PC-3 (cell line): Measurements from ENCODE around the gene HECTD1. TPM values are rescaled to one million over a fixed set of nuclear protein-coding genes. Genes with fewer than 3 reads are reported as not detected.

Experiments
- ATAC-seq: fragments of 200-7000 bp; cut with Tn5 transposase; 2 replicates; pipeline ENCODE4 v1.9.1; 2020; ENCODE audit warnings: mild to moderate bottlenecking, moderate library complexity
- BruUV-seq: library from RNA; stranded (reverse); fragments of 400-500 nt; replicated peaks from 2 replicates; lab custom pipeline; 2021; lab: Mats Ljungman, UMichigan
- CTCF ChIA-PET: fragments of 300-600 bp; sonication (Branson Sonifier 250); formaldehyde crosslinking; loops from one replicate; lab custom pipeline; 2022; ENCODE audit warnings: antibody characterized with exemption; lab: Charles Lee
- POLR2A ChIA-PET: fragments of 300-600 bp; sonication (Branson Sonifier 250); formaldehyde crosslinking; loops from one replicate; lab custom pipeline; 2022; ENCODE audit warnings: antibody characterized with exemption; ENCODE audit not compliant: unreplicated experiment; lab: Charles Lee
- DNase-seq: peaks from one replicate; pipeline ENCODE4 v3.0.0-alpha.2; 2015
- H2AFZ ChIP-seq: fragments of 300-600 bp; sonication (generic); 2 replicates; pipeline ENCODE4 v1.6.0; 2016; ENCODE audit warnings: antibody characterized with exemption, low read length
- H3F3A ChIP-seq: fragments of 300-600 bp; sonication (generic); one replicate; pipeline ENCODE4 v1.6.0; 2017; ENCODE audit warnings: antibody characterized with exemption, low read length, control low read depth, mild to moderate bottlenecking; ENCODE audit not compliant: unreplicated experiment
- H3K27ac ChIP-seq: fragments of 300-600 bp; sonication (generic); 2 replicates; pipeline ENCODE4 v1.5.1; 2016; ENCODE audit warnings: mild to moderate bottlenecking, low read length
- H3K27me3 ChIP-seq: fragments of 300-600 bp; sonication (generic); 2 replicates; pipeline ENCODE4 v1.6.1; 2016; ENCODE audit warnings: low read length, mixed read lengths
- H3K36me3 ChIP-seq: fragments of 300-600 bp; sonication (generic); 2 replicates; pipeline ENCODE4 v1.6.1; 2016; ENCODE audit warnings: low read depth, mixed run types, low read length, mixed read lengths
- H3K4me1 ChIP-seq: fragments of 300-600 bp; sonication (generic); 2 replicates; pipeline ENCODE4 v1.5.1; 2016; ENCODE audit warnings: low read length; ENCODE audit not compliant: insufficient read depth
- H3K4me2 ChIP-seq: fragments of 300-600 bp; sonication (generic); 2 replicates; pipeline ENCODE4 v1.6.0; 2016; ENCODE audit warnings: low read length
- H3K4me3 ChIP-seq: fragments of 300-600 bp; sonication (generic); 2 replicates; pipeline ENCODE4 v1.5.1; 2016; ENCODE audit warnings: mild to moderate bottlenecking, low read length, mixed read lengths
- H3K79me2 ChIP-seq: fragments of 300-600 bp; sonication (generic); 2 replicates; pipeline ENCODE4 v1.6.1; 2017; ENCODE audit warnings: low read length, mixed read lengths
- H3K9ac ChIP-seq: fragments of 300-600 bp; sonication (generic); 2 replicates; pipeline ENCODE4 v1.6.0; 2016; ENCODE audit warnings: mild to moderate bottlenecking, low read length
- H3K9me2 ChIP-seq: fragments of 300-600 bp; sonication (generic); replicated peaks from 2 replicates; pipeline ENCODE4 v1.6.1; 2016; ENCODE audit warnings: mixed run types, low read length, mixed read lengths
- H3K9me3 ChIP-seq: fragments of 300-600 bp; sonication (generic); 2 replicates; pipeline ENCODE4 v1.6.1; 2016; ENCODE audit warnings: low read length, mixed read lengths
- H4K20me1 ChIP-seq: fragments of 300-600 bp; sonication (generic); 2 replicates; pipeline ENCODE4 v1.6.1; 2016; ENCODE audit warnings: low read length, mixed read lengths
- EZH2 ChIP-seq: fragments of 300-600 bp; sonication (generic); IDR thresholded peaks from one replicate; pipeline ENCODE4 v1.6.1; 2017; ENCODE audit warnings: antibody characterized with exemption, mild to moderate bottlenecking, low read length; ENCODE audit not compliant: unreplicated experiment
- EZH2phosphoT487 ChIP-seq: fragments of 300-600 bp; sonication (generic); IDR thresholded peaks from 2 replicates; pipeline ENCODE4 v1.6.1; 2018; ENCODE audit warnings: mild to moderate bottlenecking, antibody characterized with exemption, low read length, borderline replicate concordance
- intact Hi-C: fragments of 100-400 bp; cut with micrococcal nuclease; formaldehyde crosslinking; loops from 2 replicates; pipeline ENCODE4 v1.9.0; 2023
- total RNA-seq: library from RNA; depleted of rRNA; stranded (reverse); fragments of >200 nt; gene quantifications from 2 replicates; pipeline ENCODE4 v1.2.3, GENCODE V29; 2014
- TF ChIP-seq, protein P1 (sequence below): fragments of 300-600 bp; sonication (generic); conservative IDR thresholded peaks from 2 replicates; pipeline ENCODE4 v1.5.1; 2017; ENCODE audit warnings: antibody characterized with exemption, low read depth, mild to moderate bottlenecking, low read length

The HECTD1 gene
- total RNA-seq, 1 experiment from 2014 or later: 152 TPM

DNA sequence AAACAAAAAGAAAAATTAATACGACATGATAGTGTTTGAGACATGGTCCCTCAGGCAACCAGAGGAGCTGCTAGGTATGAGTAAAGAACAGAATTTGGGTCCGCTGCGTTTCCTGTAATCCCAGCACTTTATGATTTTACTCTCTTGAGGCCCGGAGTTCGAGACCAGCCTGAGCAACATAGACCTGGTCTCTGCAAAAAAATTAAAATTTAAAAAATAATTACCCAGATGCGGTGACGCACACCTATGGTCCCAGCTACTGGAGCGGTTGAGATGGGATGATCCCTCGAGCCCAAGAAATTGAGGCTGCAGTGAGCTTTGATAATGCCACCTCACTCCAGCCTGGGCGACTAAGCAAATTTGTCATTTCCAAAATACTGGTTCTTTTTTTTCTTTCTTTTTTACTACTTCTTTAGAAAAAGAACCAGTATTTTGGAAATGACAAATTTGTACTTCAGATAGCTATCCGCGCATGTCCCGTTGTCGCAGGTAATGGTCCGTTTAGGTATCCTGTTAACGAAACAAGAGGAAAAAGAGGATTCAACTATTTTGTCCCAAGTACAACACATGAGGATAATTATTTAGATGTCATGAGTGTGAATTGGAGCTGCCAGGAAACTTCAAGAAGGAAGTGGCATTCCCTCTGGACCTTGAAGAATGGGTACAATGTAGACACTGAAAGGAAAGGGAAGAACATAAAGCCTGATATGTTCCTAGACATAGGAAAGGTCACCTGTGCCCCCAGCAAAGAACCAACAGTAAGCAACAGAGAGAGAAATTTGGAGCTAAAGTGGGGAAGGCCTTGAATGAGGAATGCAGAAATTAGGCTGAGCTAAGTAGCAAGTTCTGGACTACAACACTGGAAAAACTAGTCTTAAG is 1.2 kb upstream of the HECTD1 start:
- Histone ChIP-seq H3F3A (no peaks in the 10 kb centered on the region), H3K4me2 (peak overlapping the region; percentile 91), H2AFZ (peak overlapping the region; percentile 80), H3K27me3 (no peaks in the 10 kb centered on the region), H3K36me3 (peaks cover 6% of the 10 kb centered on the region), H3K4me3 (peak overlapping the region; percentile 75), H4K20me1 (peaks cover 19% of the 10 kb centered on the region), H3K4me1 (peaks cover 17% of the 10 kb centered on the region), H3K9me2 (no peaks in the 10 kb centered on the region), H3K9ac (peak overlapping the region; percentile 99), H3K79me2 (peaks cover 37% of the 10 kb centered on the region), H3K27ac (peak overlapping the region; percentile 93), H3K9me3 (no peaks in the 10 kb centered on the region)
- ATAC-seq (no peak), DNase-seq (no peak)
- POLR2A ChIA-PET: interaction anchor here (0.6 to 1.4 kb wide), 3 partner anchors 20 to 89 kb away, joined by 5 to 6 read pairs (median 5); no protein-coding TSS in a partner anchor
- intact Hi-C loops: loop anchor here (1.0 to 10.0 kb wide), 5 partner anchors 20 to 246 kb away; partner anchors contain the start of gene DTD2
- CTCF ChIA-PET: interaction anchor here (0.7 to 1.6 kb wide), 3 partner anchors 22 to 241 kb away, joined by 3 to 7 read pairs (median 6); no protein-coding TSS in a partner anchor
- TF ChIP-seq EZH2phosphoT487 (no peak), EZH2 (no peak)
- TF ChIP-seq, protein P1, sequence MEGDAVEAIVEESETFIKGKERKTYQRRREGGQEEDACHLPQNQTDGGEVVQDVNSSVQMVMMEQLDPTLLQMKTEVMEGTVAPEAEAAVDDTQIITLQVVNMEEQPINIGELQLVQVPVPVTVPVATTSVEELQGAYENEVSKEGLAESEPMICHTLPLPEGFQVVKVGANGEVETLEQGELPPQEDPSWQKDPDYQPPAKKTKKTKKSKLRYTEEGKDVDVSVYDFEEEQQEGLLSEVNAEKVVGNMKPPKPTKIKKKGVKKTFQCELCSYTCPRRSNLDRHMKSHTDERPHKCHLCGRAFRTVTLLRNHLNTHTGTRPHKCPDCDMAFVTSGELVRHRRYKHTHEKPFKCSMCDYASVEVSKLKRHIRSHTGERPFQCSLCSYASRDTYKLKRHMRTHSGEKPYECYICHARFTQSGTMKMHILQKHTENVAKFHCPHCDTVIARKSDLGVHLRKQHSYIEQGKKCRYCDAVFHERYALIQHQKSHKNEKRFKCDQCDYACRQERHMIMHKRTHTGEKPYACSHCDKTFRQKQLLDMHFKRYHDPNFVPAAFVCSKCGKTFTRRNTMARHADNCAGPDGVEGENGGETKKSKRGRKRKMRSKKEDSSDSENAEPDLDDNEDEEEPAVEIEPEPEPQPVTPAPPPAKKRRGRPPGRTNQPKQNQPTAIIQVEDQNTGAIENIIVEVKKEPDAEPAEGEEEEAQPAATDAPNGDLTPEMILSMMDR: no peak
- BruUV-seq: no TSS peak

DNA sequence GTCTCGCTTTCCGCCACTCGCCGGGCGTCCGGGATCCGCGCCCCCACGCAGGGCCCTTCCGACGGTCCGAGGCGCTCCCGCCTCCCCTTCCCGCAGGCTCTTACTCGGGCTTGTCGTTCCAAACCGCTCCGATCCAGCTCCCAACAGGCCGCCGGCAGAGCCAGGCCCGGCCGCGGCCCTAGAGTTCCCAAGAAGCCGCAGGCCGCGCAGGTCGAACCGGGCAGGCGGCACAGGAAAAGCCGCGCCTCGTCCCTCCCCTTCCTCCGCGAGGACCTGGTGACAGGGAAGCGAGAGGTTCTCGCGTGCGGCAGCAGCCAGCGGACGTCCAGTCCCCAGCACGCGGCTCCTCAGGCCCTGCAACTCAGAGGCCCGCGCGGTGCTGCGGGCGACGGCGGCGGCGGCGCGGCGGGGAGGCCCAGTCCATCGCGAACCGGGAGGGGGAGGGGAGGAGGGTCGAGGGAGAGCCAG is 272 bp downstream of the HECTD1 start:
- H3K79me2 ChIP-seq: peaks cover 52% of the 10 kb centered on the region
- H3F3A ChIP-seq: no peaks in the 10 kb centered on the region
- H3K4me3 ChIP-seq: peak overlapping the region; percentile 75
- no peak for DNase-seq
- CTCF ChIA-PET: interaction anchor here (0.8 to 1.6 kb wide), 8 partner anchors 10 to 242 kb away, joined by 3 to 8 read pairs (median 6); no protein-coding TSS in a partner anchor
- peaks cover 19% of the 10 kb centered on the region for H4K20me1 ChIP-seq
- intact Hi-C loops: loop anchor here (5.0 to 10.0 kb wide), 3 partner anchors 90 to 247 kb away; partner anchors contain the start of gene DTD2
- POLR2A ChIA-PET: interaction anchor here (0.6 to 1.1 kb wide), 6 partner anchors 43 to 691 kb away, joined by 3 to 4 read pairs (median 3); no protein-coding TSS in a partner anchor
- TF ChIP-seq EZH2 (no peak), EZH2phosphoT487 (no peak)
- TF ChIP-seq, protein P1: no peak
- H3K36me3 ChIP-seq: peaks cover 12% of the 10 kb centered on the region
- peak overlapping the region; percentile 93 for H3K27ac ChIP-seq
- H2AFZ ChIP-seq: peak overlapping the region; percentile 64
- ATAC-seq: no peak; the same call in 1 of the 2 replicates
- peak overlapping the region; percentile 91 for H3K4me2 ChIP-seq
- peak overlapping the region; percentile 99 for H3K9ac ChIP-seq
- BruUV-seq: no TSS peak
- no peaks in the 10 kb centered on the region for H3K9me3 ChIP-seq
- H3K27me3 ChIP-seq: no peaks in the 10 kb centered on the region
- H3K4me1 ChIP-seq: peaks cover 17% of the 10 kb centered on the region
- no peaks in the 10 kb centered on the region for H3K9me2 ChIP-seq
